Measurements from ENCODE around the gene FIBP. TPM values are rescaled to one million over a fixed set of nuclear protein-coding genes. Genes with fewer than 3 reads are reported as not detected.
A peak's percentile ranks its signal among the peaks of the same experiment; 100 is the strongest.

The FIBP gene
- total RNA-seq, 2 experiments from 2014 or later: 78.8 to 79.9 TPM

DNA sequence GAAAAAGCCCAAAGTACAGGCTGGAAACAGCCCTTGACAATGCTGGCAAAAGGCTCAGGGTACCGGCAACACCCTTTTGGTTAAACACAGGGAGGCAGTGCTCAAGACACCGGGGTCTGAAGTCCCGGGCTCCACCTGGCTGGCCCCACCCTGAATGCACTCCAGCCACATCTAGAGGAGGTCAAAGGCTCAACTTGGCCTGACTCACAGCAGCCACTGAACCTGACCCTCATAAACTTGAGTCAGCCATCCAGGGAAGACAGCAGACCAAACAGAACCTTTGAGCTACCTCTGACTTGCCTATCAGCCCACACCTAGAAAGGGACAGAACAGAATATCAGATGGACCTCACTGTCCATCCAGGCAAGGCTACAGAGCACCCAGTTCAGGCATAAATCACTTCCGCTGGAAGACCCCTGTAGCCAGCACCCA is 34.1 kb downstream of the FIBP start:
- ATAC-seq: no peak
- peaks cover 62% of the 10 kb centered on the region for H3K36me3 Mint-ChIP-seq (ENCODE audit: low read depth)
- DNase-seq: no peak
- ChIA-PET CTCF (no interaction called here), POLR2A (interaction anchor here (1.2 to 29.8 kb wide), 4 partner anchors 15 to 141 kb away, joined by 5 to 560 read pairs (median 103); partner anchors contain the start of genes CCDC85B, CTSW, EFEMP2 and FIBP)
- H3K4me1 Mint-ChIP-seq (ENCODE audit: low read depth): peaks cover 32% of the 10 kb centered on the region
- no peaks in the 10 kb centered on the region for H3K27me3 Mint-ChIP-seq
- peaks cover 3% of the 10 kb centered on the region for H3K9me3 Mint-ChIP-seq
- TF ChIP-seq, protein P1, sequence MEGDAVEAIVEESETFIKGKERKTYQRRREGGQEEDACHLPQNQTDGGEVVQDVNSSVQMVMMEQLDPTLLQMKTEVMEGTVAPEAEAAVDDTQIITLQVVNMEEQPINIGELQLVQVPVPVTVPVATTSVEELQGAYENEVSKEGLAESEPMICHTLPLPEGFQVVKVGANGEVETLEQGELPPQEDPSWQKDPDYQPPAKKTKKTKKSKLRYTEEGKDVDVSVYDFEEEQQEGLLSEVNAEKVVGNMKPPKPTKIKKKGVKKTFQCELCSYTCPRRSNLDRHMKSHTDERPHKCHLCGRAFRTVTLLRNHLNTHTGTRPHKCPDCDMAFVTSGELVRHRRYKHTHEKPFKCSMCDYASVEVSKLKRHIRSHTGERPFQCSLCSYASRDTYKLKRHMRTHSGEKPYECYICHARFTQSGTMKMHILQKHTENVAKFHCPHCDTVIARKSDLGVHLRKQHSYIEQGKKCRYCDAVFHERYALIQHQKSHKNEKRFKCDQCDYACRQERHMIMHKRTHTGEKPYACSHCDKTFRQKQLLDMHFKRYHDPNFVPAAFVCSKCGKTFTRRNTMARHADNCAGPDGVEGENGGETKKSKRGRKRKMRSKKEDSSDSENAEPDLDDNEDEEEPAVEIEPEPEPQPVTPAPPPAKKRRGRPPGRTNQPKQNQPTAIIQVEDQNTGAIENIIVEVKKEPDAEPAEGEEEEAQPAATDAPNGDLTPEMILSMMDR (IDR thresholded peaks at IDR 0.05): no peak
- peak overlapping the region; percentile 88 for H3K4me3 Mint-ChIP-seq
- peak overlapping the region; percentile 57 for H3K27ac Mint-ChIP-seq
- intact Hi-C loops (cut with micrococcal nuclease): no loop called here

DNA sequence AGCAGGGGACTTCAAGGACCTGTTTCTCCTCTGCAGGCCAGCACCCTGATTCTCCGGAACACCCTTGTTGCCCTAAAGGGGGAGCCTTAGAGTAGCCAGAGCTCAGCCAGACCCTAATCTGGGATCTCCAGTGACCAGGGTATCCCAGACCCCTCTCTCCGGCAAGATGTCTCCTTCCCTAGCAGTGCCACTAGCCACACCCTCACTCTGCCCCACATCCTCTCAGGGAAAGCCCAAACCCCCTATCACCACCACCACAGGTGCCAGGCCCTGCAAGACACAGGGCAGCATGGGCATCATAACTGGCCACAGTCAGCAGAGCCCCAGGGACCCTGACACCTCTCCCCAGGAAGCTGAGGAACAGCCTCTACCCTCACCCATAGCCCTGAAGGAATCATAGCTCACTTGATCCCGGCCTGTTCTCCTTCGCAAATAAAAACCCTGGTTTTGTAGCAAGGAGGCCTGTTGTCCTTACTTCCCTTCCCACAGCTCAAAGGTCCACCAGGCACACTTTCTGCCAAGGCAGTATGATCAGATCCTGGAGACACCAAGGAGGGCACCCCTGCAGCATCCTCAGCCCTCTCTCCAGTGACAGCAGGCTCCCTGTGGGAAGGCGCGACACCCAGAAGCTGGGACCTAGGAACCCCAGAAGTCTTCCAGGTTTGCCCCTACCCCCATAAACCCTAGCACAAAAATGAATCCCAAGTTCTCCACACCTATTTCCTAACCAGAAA is 34.9 kb downstream of the FIBP start:
- peaks cover 62% of the 10 kb centered on the region for H3K36me3 Mint-ChIP-seq (ENCODE audit: low read depth)
- H3K9me3 Mint-ChIP-seq: peaks cover 3% of the 10 kb centered on the region
- CTCF ChIA-PET: interaction anchor here (1.3 to 5.1 kb wide), 5 partner anchors 16 to 192 kb away, joined by 3 to 47 read pairs (median 14); partner anchors contain the start of genes AP5B1, FIBP and SNX32
- no peak for ATAC-seq
- POLR2A ChIA-PET: interaction anchor here (0.8 to 29.8 kb wide), 9 partner anchors 8 to 160 kb away, joined by 3 to 560 read pairs (median 5); partner anchors contain the start of genes CCDC85B, CTSW, EFEMP2 and FIBP
- H3K4me3 Mint-ChIP-seq: no peak overlapping the region
- TF ChIP-seq, protein P1 (IDR thresholded peaks at IDR 0.05): no peak
- no peaks in the 10 kb centered on the region for H3K27me3 Mint-ChIP-seq
- intact Hi-C loops (cut with micrococcal nuclease): no loop called here
- DNase-seq: no peak
- H3K27ac Mint-ChIP-seq: peak overlapping the region; percentile 57
- H3K4me1 Mint-ChIP-seq (ENCODE audit: low read depth): peaks cover 32% of the 10 kb centered on the region

DNA sequence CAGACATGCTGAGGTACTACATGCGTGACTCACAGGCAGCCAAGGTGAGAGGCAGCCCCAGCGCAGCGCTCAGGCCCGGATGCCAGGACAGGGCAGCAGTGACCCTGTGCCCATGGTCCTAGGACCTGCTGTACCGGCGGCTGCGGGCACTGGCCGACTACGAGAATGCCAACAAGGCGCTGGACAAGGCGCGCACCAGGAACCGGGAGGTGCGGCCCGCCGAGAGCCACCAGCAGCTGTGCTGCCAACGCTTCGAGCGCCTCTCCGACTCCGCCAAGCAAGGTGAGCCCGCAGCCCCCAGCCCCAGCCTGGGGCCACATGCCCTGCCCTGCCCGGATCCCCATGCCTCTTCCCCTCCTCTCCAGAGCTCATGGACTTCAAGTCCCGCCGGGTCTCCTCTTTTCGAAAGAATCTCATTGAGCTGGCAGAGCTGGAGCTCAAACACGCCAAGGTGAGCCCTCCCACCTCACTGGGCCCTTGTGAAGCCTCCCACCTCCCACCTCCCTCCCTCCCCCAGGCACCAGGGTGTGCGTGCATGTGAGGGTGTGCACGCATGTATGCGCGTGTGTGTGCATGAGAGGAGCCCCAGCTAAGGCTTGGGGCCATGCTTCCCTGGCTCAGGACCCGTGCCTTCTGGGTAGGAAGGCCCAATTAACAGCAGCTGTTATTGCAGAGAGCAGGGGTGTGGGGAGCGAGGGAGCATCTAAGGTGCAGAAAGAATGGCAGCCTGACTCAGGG is 35.6 kb downstream of the FIBP start:
- H3K36me3 Mint-ChIP-seq (ENCODE audit: low read depth): peaks cover 61% of the 10 kb centered on the region
- H3K4me3 Mint-ChIP-seq: no peak overlapping the region
- peaks cover 3% of the 10 kb centered on the region for H3K9me3 Mint-ChIP-seq
- POLR2A ChIA-PET: interaction anchor here (0.7 to 29.8 kb wide), 13 partner anchors 9 to 460 kb away, joined by 3 to 560 read pairs (median 5); partner anchors contain the start of genes AP5B1, CCDC85B, CTSW and EFEMP2
- no peak overlapping the region for H3K27ac Mint-ChIP-seq
- no peak for DNase-seq
- intact Hi-C loops (cut with micrococcal nuclease): no loop called here
- no peaks in the 10 kb centered on the region for H3K27me3 Mint-ChIP-seq
- CTCF ChIA-PET: interaction anchor here (0.9 to 5.1 kb wide), 9 partner anchors 15 to 192 kb away, joined by 3 to 47 read pairs (median 4); partner anchors contain the start of genes AP5B1, CCDC85B, FIBP and SNX32
- ATAC-seq: no peak
- H3K4me1 Mint-ChIP-seq (ENCODE audit: low read depth): peaks cover 32% of the 10 kb centered on the region
- TF ChIP-seq, protein P1 (IDR thresholded peaks at IDR 0.05): no peak

DNA sequence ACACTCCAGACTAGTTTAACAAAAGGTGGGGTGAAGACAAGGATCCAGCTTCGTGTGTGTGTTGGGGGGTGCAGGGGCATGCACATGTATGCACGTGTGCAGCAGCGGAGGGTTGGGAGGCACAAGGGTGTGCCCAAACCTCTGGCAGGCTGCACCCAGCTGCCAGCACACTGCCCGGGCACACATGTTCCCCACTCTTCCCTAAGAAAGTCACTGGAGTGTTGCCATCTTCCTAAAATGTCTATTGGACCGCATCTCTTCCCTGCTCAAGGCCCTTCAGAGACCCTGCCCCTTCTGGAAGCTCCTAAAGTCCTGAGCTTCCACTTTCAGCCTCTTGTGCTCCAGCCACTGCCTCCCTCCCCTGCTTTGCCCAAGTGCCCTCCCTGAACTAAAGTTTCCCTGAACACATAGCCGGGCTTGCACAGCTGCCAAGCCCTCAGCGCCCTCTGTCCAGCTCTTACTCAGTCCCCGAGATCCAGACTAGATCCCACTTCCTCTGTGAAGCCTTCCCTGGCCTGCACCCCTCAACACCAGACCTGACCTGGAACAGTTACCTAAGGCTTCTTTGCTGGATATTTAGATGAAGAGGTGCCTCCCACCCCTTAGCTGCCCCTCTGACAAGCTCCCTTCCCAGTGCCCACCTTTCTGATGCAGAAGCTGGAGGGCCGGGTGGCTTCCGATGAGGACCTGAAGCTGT is 36.3 kb downstream of the FIBP start:
- ATAC-seq (no peak), DNase-seq (no peak)
- Mint-ChIP-seq H3K27ac (peak overlapping the region; percentile 57), H3K27me3 (no peaks in the 10 kb centered on the region), H3K4me1 (ENCODE audit: low read depth) (peaks cover 32% of the 10 kb centered on the region), H3K9me3 (peaks cover 3% of the 10 kb centered on the region), H3K36me3 (ENCODE audit: low read depth) (peaks cover 59% of the 10 kb centered on the region), H3K4me3 (no peak overlapping the region)
- ChIA-PET POLR2A (interaction anchor here (0.7 to 29.8 kb wide), 11 partner anchors 8 to 460 kb away, joined by 3 to 560 read pairs (median 5); partner anchors contain the start of genes AP5B1, CCDC85B, CTSW and EFEMP2), CTCF (interaction anchor here (0.7 to 5.1 kb wide), 14 partner anchors 12 to 193 kb away, joined by 3 to 47 read pairs (median 4); partner anchors contain the start of genes AP5B1, CCDC85B, FIBP and SNX32)
- intact Hi-C loops (cut with micrococcal nuclease): no loop called here
- TF ChIP-seq, protein P1 (IDR thresholded peaks at IDR 0.05): no peak
